GM19240 (cell line): Measurements from ENCODE around the gene ADAT1.

Experiments used
- DNase-seq: peaks from one replicate; pipeline ENCODE4 v3.0.0; 2011; ENCODE audit warnings: low spot score; ENCODE audit not compliant: insufficient read length

Gene ADAT1, protein sequence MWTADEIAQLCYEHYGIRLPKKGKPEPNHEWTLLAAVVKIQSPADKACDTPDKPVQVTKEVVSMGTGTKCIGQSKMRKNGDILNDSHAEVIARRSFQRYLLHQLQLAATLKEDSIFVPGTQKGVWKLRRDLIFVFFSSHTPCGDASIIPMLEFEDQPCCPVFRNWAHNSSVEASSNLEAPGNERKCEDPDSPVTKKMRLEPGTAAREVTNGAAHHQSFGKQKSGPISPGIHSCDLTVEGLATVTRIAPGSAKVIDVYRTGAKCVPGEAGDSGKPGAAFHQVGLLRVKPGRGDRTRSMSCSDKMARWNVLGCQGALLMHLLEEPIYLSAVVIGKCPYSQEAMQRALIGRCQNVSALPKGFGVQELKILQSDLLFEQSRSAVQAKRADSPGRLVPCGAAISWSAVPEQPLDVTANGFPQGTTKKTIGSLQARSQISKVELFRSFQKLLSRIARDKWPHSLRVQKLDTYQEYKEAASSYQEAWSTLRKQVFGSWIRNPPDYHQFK

DNA sequence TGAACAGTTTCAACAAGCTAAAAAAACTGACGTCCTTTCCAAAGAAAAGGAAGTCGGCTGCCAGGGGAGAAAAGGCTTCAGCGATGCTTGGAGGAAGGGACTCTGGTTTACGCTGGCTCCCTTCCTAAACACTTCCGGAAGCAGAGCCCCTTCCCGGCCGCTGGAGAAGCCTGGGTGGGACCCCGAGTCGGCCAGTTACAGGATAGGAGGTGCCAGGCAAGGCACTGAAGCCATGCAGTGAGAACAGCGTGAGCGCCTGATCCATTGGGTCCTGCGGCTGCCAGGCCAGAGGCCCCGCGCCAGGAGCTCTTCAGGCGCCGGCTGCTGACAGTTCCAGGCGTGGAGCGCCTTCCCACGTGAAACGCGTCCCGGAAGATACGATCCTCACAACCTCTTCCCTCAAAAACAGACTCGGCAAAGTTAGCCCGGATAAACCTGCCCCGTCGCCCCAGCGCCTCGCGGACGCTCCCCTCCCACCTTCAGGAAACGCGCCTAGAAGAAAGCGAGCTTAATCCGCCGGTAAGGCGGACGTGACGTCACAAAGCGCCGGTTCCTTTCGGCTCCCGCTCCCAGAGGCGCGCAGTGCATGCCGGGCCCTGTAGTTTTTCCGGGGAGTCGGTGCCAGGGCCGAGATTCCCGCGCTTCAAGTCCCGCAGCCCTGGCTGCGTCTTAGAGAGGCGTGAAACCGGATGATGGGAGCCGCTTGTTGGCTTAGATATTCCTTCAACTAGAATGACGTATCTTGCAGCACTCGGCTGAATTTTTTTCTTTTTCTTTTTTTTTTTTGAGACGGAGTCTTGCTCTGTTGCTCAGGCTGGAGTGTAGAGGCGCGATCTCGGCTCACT lies at the start of gene ADAT1:
ADAT1 (minus strand) TSS at position 521 of the 845 bp plus-strand sequence. CDS start 2,482 bp downstream, outside the sequence.
- DNase-seq = peak; percentile 88

DNA sequence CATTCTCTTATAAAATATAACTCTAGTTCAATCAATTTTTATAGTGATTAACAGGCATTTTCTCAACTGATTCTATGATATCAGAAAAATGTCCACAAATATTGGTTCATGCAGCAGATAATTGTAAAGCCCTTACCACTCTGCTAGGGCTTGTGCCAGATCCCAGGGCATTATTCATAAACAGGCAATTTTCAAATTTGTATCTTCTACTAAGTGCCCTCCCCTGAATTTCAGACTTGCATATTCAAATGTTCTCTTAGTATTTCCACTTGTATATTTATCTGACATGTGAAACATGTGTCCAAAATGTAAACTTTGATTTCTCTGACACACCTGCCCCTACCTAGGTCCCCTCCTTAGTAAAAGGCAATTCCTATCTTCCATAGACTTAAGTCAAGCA lies 44.4 kb upstream of the ADAT1 start:
- no peak for DNase-seq

DNA sequence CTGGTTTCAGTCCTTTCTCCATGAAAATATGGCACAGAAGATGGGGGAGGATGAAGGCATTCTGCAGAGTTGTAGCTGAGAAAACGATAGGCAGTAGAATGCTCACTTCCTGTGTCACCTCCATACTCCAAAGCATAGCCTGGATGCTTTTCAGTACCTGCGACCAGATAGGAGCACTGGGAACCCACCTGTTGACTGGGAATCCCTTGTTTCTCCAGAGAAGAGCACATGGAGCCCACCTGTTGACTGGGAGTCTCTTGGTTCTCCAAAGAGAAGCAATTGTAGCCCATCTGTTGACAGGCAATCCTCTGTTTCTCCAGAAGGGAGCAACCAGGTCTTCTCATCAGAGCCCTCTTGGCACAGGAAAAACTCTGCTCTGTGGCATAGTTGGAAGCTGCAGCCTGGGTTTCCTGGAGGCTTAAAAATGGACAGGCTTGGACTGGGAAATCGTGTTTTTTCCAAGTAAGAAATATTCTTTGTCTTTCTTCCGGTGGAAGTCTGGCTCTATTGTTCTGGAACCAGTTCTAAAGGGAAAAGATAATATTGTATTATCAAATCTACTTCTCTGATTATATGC lies 37.7 kb upstream of the ADAT1 start:
- DNase-seq = no peak

DNA sequence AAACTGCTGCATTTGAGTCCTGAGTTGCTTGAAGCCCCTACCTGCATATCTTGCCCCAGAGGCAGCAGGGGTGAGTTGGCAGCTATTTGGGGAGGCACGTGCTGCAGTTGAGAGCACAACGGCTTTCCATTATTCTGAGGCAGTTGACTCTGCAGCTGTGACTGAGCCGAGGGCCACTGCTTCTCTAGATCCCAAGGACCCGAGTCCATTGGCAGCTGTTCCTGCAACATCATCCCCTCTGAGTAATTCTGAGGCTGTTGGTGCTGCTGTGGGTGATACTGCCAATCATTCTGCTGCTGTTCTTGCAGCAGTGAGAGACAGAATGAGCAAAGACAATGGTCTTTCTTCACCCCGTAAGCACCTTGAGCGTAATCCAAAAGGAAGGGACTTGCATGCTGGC lies 37.2 kb upstream of the ADAT1 start:
- DNase-seq = no peak

DNA sequence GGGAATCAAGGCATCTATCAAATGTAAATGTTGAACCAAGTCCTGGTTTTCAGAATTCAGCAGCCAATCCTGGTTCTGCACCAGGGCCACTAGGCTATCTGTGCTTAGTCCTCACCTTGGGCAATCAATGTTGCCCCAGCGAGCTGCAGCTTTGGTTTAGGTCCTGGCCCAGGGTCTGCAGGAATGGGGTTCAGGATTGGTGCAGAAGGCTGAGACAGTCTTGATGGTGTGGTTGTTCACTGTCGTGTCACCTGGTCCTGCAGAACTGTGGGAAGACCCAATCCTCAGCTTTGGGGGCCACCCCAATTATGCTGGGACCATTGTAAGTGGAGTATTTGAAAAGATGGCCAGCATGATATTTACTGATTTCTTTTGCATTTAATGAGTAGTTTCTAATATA lies 35.1 kb upstream of the ADAT1 start:
- DNase-seq = no peak

DNA sequence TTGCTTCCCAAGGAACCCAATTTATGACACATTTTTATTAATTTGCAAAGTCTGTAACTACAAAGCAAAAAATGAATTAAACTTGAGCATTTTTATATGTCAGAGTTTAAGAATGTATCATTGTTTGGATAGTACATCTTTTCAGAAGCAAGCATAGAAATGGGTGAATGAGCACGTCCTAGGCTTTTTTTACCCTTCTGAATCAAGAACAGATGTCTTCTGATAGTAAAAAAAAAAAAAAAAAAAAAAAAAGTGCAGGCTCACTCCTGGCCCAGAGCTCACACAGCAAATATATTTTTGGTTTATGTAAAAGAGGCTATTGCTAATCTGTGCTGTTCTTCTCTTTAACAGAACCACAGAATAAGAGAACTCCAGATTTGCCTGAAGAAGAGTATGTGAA lies 30.8 kb upstream of the ADAT1 start:
- DNase-seq = no peak

DNA sequence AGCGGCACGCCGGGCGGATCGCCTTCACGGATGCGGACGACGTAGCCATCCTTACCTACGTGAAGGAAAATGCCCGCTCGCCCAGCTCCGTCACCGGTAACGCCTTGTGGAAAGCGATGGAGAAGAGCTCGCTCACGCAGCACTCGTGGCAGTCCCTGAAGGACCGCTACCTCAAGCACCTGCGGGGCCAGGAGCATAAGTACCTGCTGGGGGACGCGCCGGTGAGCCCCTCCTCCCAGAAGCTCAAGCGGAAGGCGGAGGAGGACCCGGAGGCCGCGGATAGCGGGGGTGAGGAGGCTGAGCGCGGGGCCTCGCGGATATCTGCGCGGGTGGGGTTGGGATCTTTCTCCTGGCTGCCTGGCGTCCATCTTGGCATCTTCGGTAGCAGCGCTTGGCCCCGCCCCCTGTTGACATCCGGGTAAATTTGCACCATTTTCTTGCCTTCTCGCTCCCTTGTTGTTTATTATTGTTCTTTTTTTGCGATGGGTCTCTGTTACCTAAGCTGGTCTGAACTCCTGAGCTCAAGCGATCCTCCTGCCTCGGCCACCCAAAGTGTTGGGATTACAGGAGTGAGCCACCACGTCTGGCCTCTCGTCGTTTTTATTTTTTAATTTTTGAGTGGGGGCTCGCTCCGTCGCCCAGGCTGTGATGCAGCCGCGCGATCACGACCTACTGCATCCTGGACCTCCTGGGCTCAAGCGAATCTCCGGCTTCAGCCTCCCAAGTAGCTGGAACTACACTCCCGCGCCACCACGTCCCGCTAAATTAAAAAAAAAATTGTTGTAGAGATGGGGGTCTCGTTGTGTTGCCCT lies 25.4 kb upstream of the ADAT1 start:
- DNase-seq = peak; percentile 18

DNA sequence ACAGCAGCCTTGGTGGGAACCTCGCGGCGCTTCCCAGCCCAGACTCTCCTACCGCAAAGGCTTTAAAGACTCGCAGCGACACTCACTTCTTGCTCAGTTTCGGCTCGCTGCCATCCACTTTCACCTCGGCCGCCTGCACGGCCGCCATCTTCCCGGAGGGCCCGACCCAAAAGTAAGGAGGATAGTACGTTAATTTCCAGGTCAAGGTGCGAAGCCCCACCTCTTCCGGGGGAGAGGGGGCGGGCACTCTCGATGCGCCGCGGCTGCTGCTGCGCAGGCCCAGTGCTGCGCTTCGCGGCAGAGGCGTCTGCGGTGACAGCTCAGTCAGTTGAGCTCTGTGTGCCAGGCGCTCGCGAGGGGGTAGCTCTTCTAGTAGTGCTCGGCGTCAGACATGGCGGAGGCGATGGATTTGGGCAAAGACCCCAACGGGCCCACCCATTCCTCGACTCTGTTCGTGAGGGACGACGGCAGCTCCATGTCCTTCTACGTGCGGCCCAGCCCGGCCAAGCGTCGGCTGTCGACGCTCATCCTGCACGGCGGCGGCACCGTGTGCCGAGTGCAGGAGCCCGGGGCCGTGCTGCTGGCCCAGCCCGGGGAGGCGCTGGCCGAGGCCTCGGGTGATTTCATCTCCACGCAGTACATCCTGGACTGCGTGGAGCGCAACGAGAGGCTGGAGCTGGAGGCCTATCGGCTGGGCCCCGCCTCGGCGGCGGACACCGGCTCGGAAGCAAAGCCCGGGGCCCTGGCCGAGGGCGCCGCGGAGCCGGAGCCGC lies 24.6 kb upstream of the ADAT1 start, which contains the start of the genes KARS1 and TERF2IP:
KARS1 (minus strand) TSS at position 174 of the 773 bp plus-strand sequence; CDS start at position 148, 26 bp downstream.
TERF2IP (plus strand) TSS at position 282 of the 773 bp plus-strand sequence; CDS start at position 392, 110 bp downstream.
- peak; percentile 59 for DNase-seq

DNA sequence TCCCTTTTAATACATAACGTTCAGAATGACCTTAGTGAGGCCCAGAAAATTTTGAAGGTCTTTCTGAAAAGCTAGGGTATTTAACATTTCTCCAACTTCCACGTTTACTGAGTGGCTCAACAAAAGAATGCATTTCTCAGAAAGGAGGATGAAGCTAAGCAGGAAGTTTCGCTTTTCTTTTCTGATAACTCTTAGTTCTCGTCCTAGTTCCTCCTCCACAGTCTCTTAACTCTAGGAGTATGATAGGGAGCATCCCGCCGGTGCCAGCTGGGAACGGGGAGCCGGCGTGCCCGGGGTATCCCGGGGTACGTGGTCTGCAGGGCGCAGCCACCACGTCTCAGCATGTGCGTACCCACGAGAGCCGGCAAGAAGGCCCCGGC lies 24.0 kb upstream of the ADAT1 start:
- DNase-seq = no peak

DNA sequence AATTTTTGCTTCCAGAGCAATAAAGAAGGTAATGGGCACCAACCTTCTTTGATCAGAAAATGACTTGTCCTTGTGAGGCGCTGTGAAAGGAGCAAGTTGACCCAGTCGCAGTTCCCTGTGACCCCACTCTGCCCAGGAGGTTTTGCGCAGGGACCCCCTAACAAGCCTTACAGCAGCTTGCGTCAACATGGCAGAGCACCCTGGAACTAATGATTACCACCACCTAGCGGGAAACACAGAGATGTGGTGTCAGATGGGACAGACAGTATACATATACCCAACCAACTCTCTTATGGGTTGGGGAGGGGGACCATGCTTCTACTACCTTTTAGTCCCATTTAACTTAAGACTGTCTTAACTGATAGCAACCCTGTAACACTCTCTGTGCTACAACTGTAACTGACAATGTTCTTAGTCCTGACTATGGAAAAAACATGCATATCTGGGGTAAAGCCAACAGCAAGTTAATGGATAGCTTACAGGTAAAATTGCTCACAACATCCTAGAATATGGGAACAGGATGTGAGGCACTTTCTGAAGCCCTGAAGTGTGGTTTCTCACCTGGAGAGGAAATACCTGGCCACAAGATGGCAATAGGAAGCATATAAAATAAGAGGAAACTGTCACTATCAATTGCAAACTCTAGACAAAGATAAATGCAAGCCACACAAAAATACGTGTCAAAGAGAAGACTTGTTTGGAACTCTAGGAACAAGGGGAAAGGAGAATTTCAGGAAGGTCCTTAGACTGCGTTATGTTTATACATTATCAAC lies 21.3 kb upstream of the ADAT1 start:
- DNase-seq = no peak

DNA sequence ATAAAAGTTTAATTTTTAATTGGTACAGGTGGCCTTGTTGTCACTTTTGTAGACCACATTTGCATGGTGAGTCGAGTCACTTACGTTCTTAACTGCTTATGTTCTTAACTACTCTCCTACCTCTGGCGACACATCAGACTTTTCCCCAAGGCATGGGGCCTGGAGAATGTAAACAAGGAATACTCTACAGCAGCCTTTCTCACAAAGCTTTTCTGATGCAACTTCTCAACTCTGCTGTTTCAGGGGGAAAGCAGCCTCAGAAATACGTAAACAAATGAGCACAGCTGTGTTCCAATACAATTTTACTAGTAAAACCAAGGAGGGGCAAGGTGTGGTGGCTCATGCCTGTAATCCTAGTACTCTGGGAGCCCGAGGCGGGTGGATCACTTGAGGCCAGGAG lies 17.5 kb upstream of the ADAT1 start:
- no peak for DNase-seq

DNA sequence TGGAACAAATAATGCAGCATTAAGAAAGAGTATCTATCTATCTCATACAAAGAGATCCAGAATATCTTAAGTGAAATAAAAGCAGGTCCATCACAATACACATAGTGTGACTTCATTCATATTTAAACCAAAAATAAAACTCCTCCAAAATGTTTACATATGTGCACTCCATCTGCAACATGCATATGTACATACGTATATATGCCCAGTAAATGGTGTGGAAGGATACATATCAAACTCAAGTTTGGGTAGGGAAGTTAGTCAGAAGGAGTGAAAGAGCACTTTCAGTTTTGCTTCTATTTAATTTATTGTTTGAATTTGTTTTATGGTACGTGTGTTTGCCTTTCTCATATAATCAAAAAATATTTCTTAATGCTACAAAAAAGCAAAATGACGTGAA lies 12.0 kb upstream of the ADAT1 start:
- no peak for DNase-seq

DNA sequence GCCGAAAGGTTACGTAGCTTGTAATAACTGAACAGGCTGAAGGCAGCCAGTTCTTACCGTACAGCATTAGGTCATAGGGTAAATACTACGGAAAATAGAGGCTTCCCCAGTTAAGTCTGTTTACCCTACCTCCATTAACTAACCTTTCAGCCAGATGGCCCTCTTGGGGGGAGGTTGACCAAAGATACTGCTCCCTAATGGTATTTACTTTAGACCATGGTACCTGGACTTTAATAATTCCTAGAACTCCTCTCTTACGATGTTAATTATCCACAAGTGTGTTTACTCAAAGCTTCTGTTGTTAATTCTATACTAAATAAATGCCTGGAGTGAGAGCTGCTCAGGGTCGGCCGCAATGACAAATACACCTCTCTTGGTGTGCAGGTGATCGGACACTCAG lies 9.8 kb upstream of the ADAT1 start:
- DNase-seq = no peak

DNA sequence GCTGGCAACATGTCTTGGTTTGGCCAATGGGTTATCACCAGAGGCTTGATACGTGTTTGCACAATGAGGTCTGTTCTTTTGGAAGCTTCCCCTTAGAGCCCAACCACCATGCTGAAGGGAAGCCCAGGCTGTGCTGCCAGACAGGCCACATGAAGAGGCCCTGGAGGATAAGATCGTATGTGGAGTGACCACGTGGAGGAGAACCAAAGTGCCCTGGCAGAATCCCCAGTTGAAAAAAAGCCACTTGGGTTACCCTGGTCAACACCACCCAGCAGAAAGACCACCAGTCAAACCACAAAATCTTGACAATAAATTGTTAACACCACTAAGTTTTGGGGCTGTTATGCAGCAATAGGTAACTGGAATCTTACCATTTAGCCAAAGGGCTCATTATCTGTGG lies 7.0 kb upstream of the ADAT1 start:
- DNase-seq = no peak

DNA sequence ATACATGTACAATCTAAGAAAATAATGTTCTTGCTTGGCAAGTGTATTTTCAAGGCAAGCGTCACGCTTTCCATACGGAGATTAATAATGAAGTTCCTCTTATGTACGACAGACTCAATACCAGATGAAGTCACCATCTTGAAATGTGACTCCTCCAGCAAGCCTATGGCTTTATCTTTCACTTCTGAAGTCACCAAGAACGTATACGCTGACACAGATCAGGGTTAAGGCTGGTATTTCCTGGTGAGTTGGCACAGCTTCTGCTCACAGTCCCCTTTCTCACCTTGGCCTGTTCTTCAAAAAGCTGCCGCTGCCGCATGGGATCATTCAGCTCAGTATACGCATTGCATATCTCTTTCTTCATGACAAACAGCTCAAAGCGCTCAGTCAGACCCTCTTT lies 6.1 kb upstream of the ADAT1 start:
- DNase-seq = no peak

DNA sequence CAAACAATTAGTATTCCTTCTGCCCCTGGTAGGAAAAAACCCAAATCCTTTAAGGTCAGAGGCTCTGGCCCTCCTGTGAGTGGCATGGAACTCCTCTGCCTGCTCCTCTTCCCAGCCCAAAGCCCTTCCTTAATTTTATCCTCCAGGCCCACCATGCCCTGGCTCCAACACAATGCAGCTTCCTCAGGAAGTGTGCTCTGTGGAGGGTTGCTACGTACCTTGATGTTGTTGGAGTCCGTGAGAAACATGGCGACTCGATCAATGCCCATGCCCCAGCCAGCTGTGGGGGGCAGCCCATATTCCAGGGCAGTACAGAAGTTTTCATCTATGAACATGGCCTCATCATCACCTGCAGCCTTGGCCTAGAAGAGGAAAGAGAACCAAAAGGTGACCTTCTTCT lies 5.3 kb upstream of the ADAT1 start:
- DNase-seq = no peak

DNA sequence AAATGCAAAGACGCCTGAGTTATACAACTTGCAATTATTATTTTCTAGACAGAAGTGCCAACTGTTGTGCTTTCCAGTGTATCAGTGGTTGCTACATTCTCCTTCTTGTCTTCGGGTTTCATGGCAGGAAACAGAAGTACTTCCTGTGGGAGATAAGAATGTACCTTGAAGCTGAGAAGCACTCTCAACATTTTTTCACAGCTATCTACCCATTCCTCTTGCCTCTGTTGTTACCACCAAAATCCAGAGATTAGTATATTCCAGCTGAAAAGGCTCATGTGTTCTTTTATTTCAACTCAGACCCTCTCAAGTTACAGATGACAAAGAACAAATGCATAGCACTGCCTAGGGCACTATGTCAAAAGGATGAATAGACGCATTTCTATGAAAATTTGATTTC lies 4.8 kb upstream of the ADAT1 start:
- DNase-seq = no peak

DNA sequence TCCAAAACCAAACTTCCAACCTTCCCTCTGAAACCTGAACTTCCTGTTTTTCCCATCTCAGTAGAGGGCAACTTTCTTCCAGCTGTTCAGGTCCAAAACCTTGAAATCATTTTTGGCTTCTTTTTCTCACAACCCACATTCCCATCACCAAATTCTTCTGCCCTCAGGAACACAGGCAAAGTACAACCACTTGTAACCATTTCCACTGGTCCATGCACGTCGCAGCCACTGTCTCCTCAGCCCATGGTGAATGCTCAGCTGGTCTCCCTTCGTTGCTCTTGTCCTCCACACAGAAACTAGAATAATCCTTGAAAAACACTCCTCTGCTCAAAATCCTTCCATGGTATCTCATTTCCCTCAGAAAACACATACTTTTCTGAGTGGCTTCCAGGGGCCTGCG lies 3.7 kb upstream of the ADAT1 start:
- DNase-seq = no peak

DNA sequence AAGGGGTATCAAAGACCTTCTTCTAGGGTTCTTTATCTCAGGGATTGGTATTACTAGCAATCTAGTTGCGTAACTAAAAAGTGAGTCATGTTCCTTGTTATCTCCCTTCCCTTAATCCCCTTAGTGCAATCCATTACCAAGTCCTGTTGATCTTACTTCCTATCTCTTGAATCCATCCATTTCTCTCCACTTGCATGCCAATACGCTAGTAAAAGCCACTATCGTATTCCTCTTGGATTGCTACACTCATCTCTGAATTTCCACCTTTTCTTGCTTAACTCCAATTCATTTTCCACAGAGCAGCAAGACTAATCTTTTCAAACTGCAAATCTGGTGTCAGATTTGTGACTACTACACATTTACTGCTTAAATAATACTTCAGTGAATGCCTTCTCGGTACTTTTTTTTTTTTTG lies 1.8 kb upstream of the ADAT1 start:
- DNase-seq = no peak

DNA sequence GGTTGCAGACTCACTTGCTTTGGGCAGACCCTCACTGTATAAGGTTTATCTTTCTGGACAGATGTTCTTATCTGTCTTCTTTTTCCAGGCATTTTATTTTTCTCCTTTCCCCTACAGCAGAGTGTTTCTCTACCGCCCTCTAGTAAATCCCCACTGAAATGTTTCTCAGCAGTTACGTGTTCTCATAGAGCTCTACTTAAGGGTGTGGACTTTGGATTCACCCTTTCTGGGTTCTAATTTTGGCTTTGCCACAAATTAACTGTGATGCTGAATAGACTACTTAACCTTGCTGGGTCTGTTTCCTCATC lies 2.0 kb downstream of the ADAT1 start:
- no peak for DNase-seq
